22Rv1 (cell line): Measurements from ENCODE around the gene BHLHE23.

ENCODE experiments used
- CTCF ChIP-seq: fragments of 450-650 bp; IDR thresholded peaks from 2 replicates; pipeline ENCODE4 v1.5.1; 2017; ENCODE audit warnings: mild to moderate bottlenecking
- ZFX ChIP-seq: fragments of 450-650 bp; IDR thresholded peaks from 2 replicates; pipeline ENCODE4 v1.6.1; 2017; ENCODE audit warnings: antibody characterized with exemption, borderline replicate concordance

- no peak for TF ChIP-seq CTCF
- TF ChIP-seq ZFX = no peak
These were observed 9.2 kb downstream of the BHLHE23 start for GRCh38 chr20:62997417-62998035.
